AG04450 (cell line): ENCODE measurements around the gene WNK2. TPM values are rescaled to one million over a fixed set of nuclear protein-coding genes. Genes with fewer than 3 reads are reported as not detected.

Source experiments
- CTCF ChIA-PET: fragments of 300-600, 350-600 bp; formaldehyde crosslinking; extraction: SDS; loops from one replicate; lab custom pipeline; 2022; ENCODE audit warnings: antibody characterized with exemption, inconsistent platforms; lab: Charles Lee
- POLR2A ChIA-PET: fragments of 350-600 bp; formaldehyde crosslinking; extraction: SDS; loops from one replicate; lab custom pipeline; 2021; ENCODE audit warnings: antibody characterized with exemption, inconsistent platforms; lab: Yijun Ruan, JAX
- DNase-seq: peaks from one replicate; pipeline ENCODE4 v3.0.0-alpha.2; 2011; ENCODE audit warnings: low read depth, low spot score
- H3K27ac ChIP-seq: one replicate; pipeline ENCODE4 v1.5.1; 2012; ENCODE audit warnings: low read depth, low read length, control low read depth
- H3K27me3 ChIP-seq: one replicate; pipeline ENCODE4 v1.6.0; 2012; ENCODE audit warnings: low read length; ENCODE audit not compliant: control insufficient read depth, insufficient read depth
- H3K4me3 ChIP-seq: 2 replicates; pipeline ENCODE4 v1.5.1; 2011; ENCODE audit warnings: mild to moderate bottlenecking, low read depth, low read length, control low read depth
- H3K9me3 ChIP-seq: 2 replicates; pipeline ENCODE4 v1.5.1; 2012; ENCODE audit warnings: low read length; ENCODE audit not compliant: control insufficient read depth, insufficient read depth
- CTCF ChIP-seq: IDR thresholded peaks from 2 replicates; pipeline ENCODE4 v1.5.1; 2011; ENCODE audit warnings: low read depth, low read length, control low read depth, inconsistent platforms
- polyA plus RNA-seq: library from polyadenylated mRNA; depleted of rRNA; stranded (reverse); fragments of >200 nt; gene quantifications from 2 replicates; pipeline ENCODE4 v1.2.3, GENCODE V29; 2011

The WNK2 gene
- polyA plus RNA-seq, 1 experiment, result not detected

- H3K4me3 ChIP-seq, result no peak overlapping the region
- CTCF ChIA-PET, result interaction anchor here (0.5 to 1.6 kb wide), 3 partner anchors 12 to 56 kb away, joined by 4 to 5 read pairs (median 4); no protein-coding TSS in a partner anchor
- no peaks in the 10 kb centered on the region; the same call in 1 of the 2 replicates for H3K9me3 ChIP-seq
- no peak overlapping the region for H3K27ac ChIP-seq
- POLR2A ChIA-PET, result no interaction called here
- DNase-seq, result no peak
- H3K27me3 ChIP-seq, result no peaks in the 10 kb centered on the region
- TF ChIP-seq CTCF, result no peak
Observed at GRCh38 chr9:93290495-93291434, 106.8 kb downstream of the WNK2 start.

- ChIA-PET CTCF (interaction anchor here (1.6 kb wide), 1 partner anchor 14 kb away, joined by 4 read pairs; no protein-coding TSS in a partner anchor), POLR2A (no interaction called here)
- Histone ChIP-seq H3K4me3 (no peak overlapping the region), H3K27me3 (no peaks in the 10 kb centered on the region), H3K27ac (no peak overlapping the region), H3K9me3 (no peaks in the 10 kb centered on the region; the same call in 1 of the 2 replicates)
- no peak for DNase-seq
- no peak for TF ChIP-seq CTCF
Observed at GRCh38 chr9:93291536-93292287, 107.8 kb downstream of the WNK2 start.

GRCh38 chr9:93292288-93292615 lies 108.3 kb downstream of the WNK2 start:
- no peak for TF ChIP-seq CTCF
- Histone ChIP-seq H3K4me3 (no peak overlapping the region), H3K9me3 (no peaks in the 10 kb centered on the region; the same call in 1 of the 2 replicates), H3K27me3 (no peaks in the 10 kb centered on the region), H3K27ac (no peak overlapping the region)
- POLR2A ChIA-PET, result no interaction called here
- CTCF ChIA-PET, result no interaction called here
- DNase-seq, result no peak

- no peaks in the 10 kb centered on the region for H3K27me3 ChIP-seq
- DNase-seq, result no peak
- ChIA-PET POLR2A (no interaction called here), CTCF (no interaction called here)
- TF ChIP-seq CTCF, result no peak
- no peaks in the 10 kb centered on the region; the same call in 1 of the 2 replicates for H3K9me3 ChIP-seq
- H3K4me3 ChIP-seq, result no peak overlapping the region
- no peak overlapping the region for H3K27ac ChIP-seq
Observed at GRCh38 chr9:93292664-93293328, 108.9 kb downstream of the WNK2 start.
